HepG2 (cell line): ENCODE results near the gene TEX14. TPM values are rescaled to one million over a fixed set of nuclear protein-coding genes. Genes with fewer than 3 reads are reported as not detected.

Source experiments
- ATAC-seq: fragments of 200-7000 bp; cut with Tn5 transposase; 3 replicates; pipeline ENCODE4 v1.9.1; 2020; ENCODE audit warnings: mild to moderate bottlenecking, moderate library complexity
- BruUV-seq: library from RNA; stranded (reverse); fragments of 400-500 nt; replicated peaks from 2 replicates; lab custom pipeline; 2021; lab: Mats Ljungman, UMichigan
- CTCF ChIA-PET: fragments of 300-600 bp; formaldehyde crosslinking; extraction: SDS; loops from one replicate; lab custom pipeline; 2021; ENCODE audit warnings: low total read pairs, inconsistent platforms, low intra/inter-chr PET ratio; lab: Yijun Ruan, JAX
- POLR2A ChIA-PET: fragments of 350-600 bp; sonication (Branson Sonifier 250); formaldehyde crosslinking; loops from one replicate; lab custom pipeline; 2020; ENCODE audit warnings: antibody characterized with exemption, inconsistent platforms; lab: Yijun Ruan, JAX
- DNase-seq: peaks from one replicate; pipeline ENCODE4 v3.0.0-alpha.2; 2015; ENCODE audit warnings: low spot score
- FAIRE-seq: peaks from 3 replicates; lab custom pipeline; 2011; peaks lifted over from hg19 to GRCh38; lab: Jason Lieb, UNC
- H2AFZ ChIP-seq: one replicate; pipeline ENCODE4 v1.6.1; 2011; ENCODE audit warnings: low read length, inconsistent platforms
- H3K27ac ChIP-seq: fragments of 300-600 bp; 3 replicates; pipeline ENCODE4 v1.8.0; 2011; ENCODE audit warnings: mixed run types, mild to moderate bottlenecking, mixed read lengths, low read length, inconsistent platforms; ENCODE audit not compliant: insufficient read depth; ENCODE audit errors: extremely low read length
- H3K27me3 ChIP-seq, 2 experiments: fragments of 200-600 bp in 1 of 2; 2 replicates in 1 of 2; 3 replicates in 1 of 2; pipeline versions ENCODE4 v1.6.0 to v1.8.0; 2011; ENCODE audit warnings: low read length in 2 of 2, mild to moderate bottlenecking in 2 of 2, moderate library complexity in 2 of 2, inconsistent platforms in 1 of 2; ENCODE audit not compliant: insufficient read depth in 2 of 2, control insufficient read depth in 1 of 2
- H3K36me3 ChIP-seq, 2 experiments: fragments of 200-600 bp in 1 of 2; replicated peaks in 1 of 2; 2 replicates in 1 of 2; 3 replicates in 1 of 2; pipeline versions ENCODE4 v1.5.1 to v1.8.0; 2011; ENCODE audit warnings: low read length in 2 of 2, inconsistent platforms in 1 of 2; ENCODE audit not compliant: insufficient read depth in 2 of 2, control insufficient read depth in 1 of 2
- H3K4me1 ChIP-seq: 2 replicates; pipeline ENCODE4 v1.5.1; 2012; ENCODE audit warnings: low read length, inconsistent platforms; ENCODE audit not compliant: insufficient read depth
- H3K4me2 ChIP-seq: 2 replicates; pipeline ENCODE4 v1.6.0; 2011; ENCODE audit warnings: low read depth, low read length, inconsistent platforms
- H3K4me3 ChIP-seq, 3 experiments: fragments of 200-600 bp in 1 of 3; sonication (generic), shearing (Covaris generic) in 1 of 3; replicated peaks in 1 of 3; 2 replicates each; pipeline ENCODE4 v1.5.1; 2011 to 2016; ENCODE audit warnings: low read length in 3 of 3, inconsistent platforms in 2 of 3, low read depth in 2 of 3, mild to moderate bottlenecking in 2 of 3, control low read depth in 1 of 3, mixed read lengths in 1 of 3; ENCODE audit not compliant: insufficient read depth in 1 of 3
- H3K79me2 ChIP-seq: one replicate; pipeline ENCODE4 v1.6.1; 2011; ENCODE audit warnings: low read length, inconsistent platforms; ENCODE audit not compliant: insufficient read depth
- H3K9ac ChIP-seq: 2 replicates; pipeline ENCODE4 v1.6.0; 2011; ENCODE audit warnings: mild to moderate bottlenecking, low read depth, low read length, inconsistent platforms; ENCODE audit not compliant: insufficient read depth
- H3K9me3 ChIP-seq: 2 replicates; pipeline ENCODE4 v1.5.1; 2012; ENCODE audit warnings: mild to moderate bottlenecking, low read length
- H4K20me1 ChIP-seq: 2 replicates; pipeline ENCODE4 v1.6.0; 2011; ENCODE audit warnings: inconsistent platforms, mild to moderate bottlenecking, low read length, moderate library complexity; ENCODE audit not compliant: insufficient read depth
- CEBPB ChIP-seq: IDR thresholded peaks from 2 replicates; pipeline ENCODE4 v1.6.1; 2011; ENCODE audit warnings: low read depth, low read length, improper control_type of control experiment, borderline replicate concordance
- ETV6 ChIP-seq: sonication (generic); formaldehyde crosslinking; conservative IDR thresholded peaks from 2 replicates; pipeline ENCODE4 v1.4.0; 2020; ENCODE audit warnings: missing genetic modification reagents
- IRX3 ChIP-seq: sonication (generic); formaldehyde crosslinking; IDR thresholded peaks from 2 replicates; pipeline ENCODE4 v1.8.1; 2023; ENCODE audit warnings: mild to moderate bottlenecking, low read depth, missing genetic modification reagents, borderline replicate concordance
- PLSCR1 ChIP-seq: sonication (generic); formaldehyde crosslinking; IDR thresholded peaks from 2 replicates; pipeline ENCODE4 v1.5.0; 2020; ENCODE audit warnings: missing genetic modification reagents, mild to moderate bottlenecking, borderline replicate concordance
- SP1 ChIP-seq, 2 experiments: fragments of 450-650 bp in 1 of 2; sonication (generic) in 1 of 2; formaldehyde crosslinking in 1 of 2; IDR thresholded peaks; 2 replicates each; pipeline versions ENCODE4 v1.4.0 to v1.6.1; 2016 to 2020; ENCODE audit warnings: missing genetic modification reagents in 1 of 2
- TFE3 ChIP-seq: IDR thresholded peaks from 2 replicates; pipeline ENCODE4 v1.6.1; 2016
- ZNF678 ChIP-seq: sonication (generic); formaldehyde crosslinking; IDR thresholded peaks from 2 replicates; pipeline ENCODE4 v1.4.0; 2020; ENCODE audit warnings: mild to moderate bottlenecking, missing genetic modification reagents
- ZNF776 ChIP-seq: sonication (generic); formaldehyde crosslinking; IDR thresholded peaks from 2 replicates; pipeline ENCODE4 v1.4.0; 2020; ENCODE audit warnings: mild to moderate bottlenecking, missing genetic modification reagents
- WGBS: methylation state at CpG from one replicate; pipeline ENCODE4 v1.1.6; 2017; ENCODE audit warnings: low lambda C conversion rate; 5-methylcytosine and 5-hydroxymethylcytosine counted together
- in situ Hi-C: cut with HindIII; loops from 2 replicates; pipeline ENCODE4 v1.10.0; 2017; ENCODE audit warnings: low pct_unique_long_range_greater_than_20kb; ENCODE audit not compliant: extremely low pct_ligation_motif_present
- intact Hi-C: fragments of 100-400 bp; cut with micrococcal nuclease; formaldehyde crosslinking; loops from one replicate; pipeline ENCODE4 v1.10.0; 2022; ENCODE audit not compliant: unreplicated experiment
- polyA plus RNA-seq, 8 experiments: library from polyadenylated mRNA; depleted of rRNA in 3 of 8; stranded (reverse) in 7 of 8; unstranded in 1 of 8; fragments of >200 nt; fragmentation: Illumina TruSeq in 4 of 8; extraction: Trizol in 4 of 8; gene quantifications; 2 replicates each; pipeline versions ENCODE4 v1.2.1 to v1.2.3, GENCODE V29; 2011 to 2016; ENCODE audit warnings: low read depth in 4 of 8, missing spikeins in 1 of 8, mixed read lengths in 1 of 8; ENCODE audit not compliant: insufficient read depth in 1 of 8
- total RNA-seq, 5 experiments: library from RNA; depleted of rRNA; stranded (reverse); fragments of >200 nt; fragmentation: Illumina TruSeq; extraction: Trizol; gene quantifications; 2 replicates each; pipeline ENCODE4 v1.2.3, GENCODE V29; 2016; ENCODE audit warnings: low read depth in 1 of 5

Gene TEX14
- total and polyA plus RNA-seq, 2 of the 13 experiments (the other 11 are each of a cell fraction or from before 2014, with no cell fraction given) = 0.04 to 0.07 TPM

GRCh38 chr17:58569196-58569595, 122.6 kb downstream of the TEX14 start:
- Histone ChIP-seq H3K79me2 (no peaks in the 10 kb centered on the region), H4K20me1 (no peaks in the 10 kb centered on the region), H3K9me3 (no peaks in the 10 kb centered on the region), H3K4me1 (peaks cover 9% of the 10 kb centered on the region), H3K4me2 (no peak overlapping the region), H2AFZ (no peak overlapping the region), H3K27me3 (peaks cover 2 to 3% of the 10 kb centered on the region in 2 experiments; a peak in 1 of 5 replicates), H3K9ac (no peak overlapping the region), H3K4me3 (no peak overlapping the region), H3K27ac (no peak overlapping the region), H3K36me3 (no peaks in the 10 kb centered on the region)
- no TSS peak for BruUV-seq
- DNase-seq (no peak), FAIRE-seq (no peak), ATAC-seq (no peak)
- ChIA-PET POLR2A (no interaction called here), CTCF (no interaction called here)
- WGBS = 4% methylated on average over 1 of the region's 1 CpG
- TF ChIP-seq ZNF678 (CRISPR knock-in tag) = no peak
- TF ChIP-seq SP1 (IDR thresholded peaks at IDR 0.05) = no peak
- TF ChIP-seq SP1 (CRISPR knock-in tag; IDR thresholded peaks at IDR 0.05) = no peak
- TF ChIP-seq CEBPB = 0 out of 2 replicates have a peak, but pooled peaks have one; percentile 1
- in situ Hi-C loops = no loop called here
- intact Hi-C loops = no loop called here

GRCh38 chr17:58568044-58568799, 123.6 kb downstream of the TEX14 start:
- ATAC-seq (no peak), DNase-seq (no peak), FAIRE-seq (no peak)
- H3K4me2 ChIP-seq = no peak overlapping the region
- no TSS peak for BruUV-seq
- ChIA-PET CTCF (no interaction called here), POLR2A (no interaction called here)
- H3K27ac ChIP-seq = no peak overlapping the region
- TF ChIP-seq ZNF776 (no peak), TFE3 (no peak), PLSCR1 (CRISPR knock-in tag) (no peak), ETV6 (CRISPR knock-in tag) (no peak), IRX3 (CRISPR knock-in tag) (no peak)
- no peak overlapping the region for H2AFZ ChIP-seq
- no peak overlapping the region for H3K4me3 ChIP-seq
- H3K36me3 ChIP-seq = no peaks in the 10 kb centered on the region
- no peaks in the 10 kb centered on the region for H4K20me1 ChIP-seq
- WGBS = 0% methylated on average over 1 of the region's 1 CpG
- no peaks in the 10 kb centered on the region for H3K9me3 ChIP-seq
- no peak overlapping the region for H3K9ac ChIP-seq
- H3K27me3 ChIP-seq = peaks cover 2 to 3% of the 10 kb centered on the region in 2 experiments; a peak in 1 of 5 replicates
- intact Hi-C loops = no loop called here
- H3K79me2 ChIP-seq = no peaks in the 10 kb centered on the region
- peaks cover 7% of the 10 kb centered on the region for H3K4me1 ChIP-seq
- in situ Hi-C loops = no loop called here
